ENCODE measurements around the gene KCTD16. TPM values are rescaled to one million over a fixed set of nuclear protein-coding genes. Genes with fewer than 3 reads are reported as not detected.

Gene KCTD16
- total RNA-seq, 2 donors from 2014 or later: 0.27 to 0.35 TPM

GRCh38 chr5:144473650-144474049 is 303.0 kb downstream of the KCTD16 start:
- Histone ChIP-seq H3K36me3 (no peaks in the 10 kb centered on the region), H3K27me3 (replicated peaks; ENCODE audit: insufficient read depth) (no peaks in the 10 kb centered on the region), H3K4me3 (no peak overlapping the region), H3K27ac (no peak overlapping the region), H3K9me3 (no peaks in the 10 kb centered on the region), H3K4me1 (ENCODE audit: control insufficient read depth in 1 of 2, low read depth in 2 of 2) (no peaks in the 10 kb centered on the region)
- DNase-seq (ENCODE audit: low spot score) (no peak), ATAC-seq (ENCODE audit: insufficient number of reproducible peaks, low FRiP score, low read depth) (no peak)
- TF ChIP-seq CTCF (IDR thresholded peaks at IDR 0.05): no peak

GRCh38 chr5:144478565-144478964 is 307.9 kb downstream of the KCTD16 start:
- no peaks in the 10 kb centered on the region for H3K9me3 ChIP-seq
- no peak for TF ChIP-seq CTCF (IDR thresholded peaks at IDR 0.05)
- H3K36me3 ChIP-seq: no peaks in the 10 kb centered on the region
- H3K4me1 ChIP-seq (ENCODE audit: control insufficient read depth in 1 of 2, low read depth in 2 of 2): no peaks in the 10 kb centered on the region
- H3K27ac ChIP-seq: no peak overlapping the region
- no peaks in the 10 kb centered on the region for H3K27me3 ChIP-seq (replicated peaks; ENCODE audit: insufficient read depth)
- no peak for ATAC-seq (ENCODE audit: insufficient number of reproducible peaks, low FRiP score, low read depth)
- H3K4me3 ChIP-seq: no peak overlapping the region
- no peak for DNase-seq (ENCODE audit: low spot score)

- no peaks in the 10 kb centered on the region for H3K36me3 ChIP-seq
- H3K4me3 ChIP-seq: no peak overlapping the region
- no peak overlapping the region for H3K27ac ChIP-seq
- ATAC-seq (ENCODE audit: insufficient number of reproducible peaks, low FRiP score, low read depth): no peak
- no peak for DNase-seq (ENCODE audit: low spot score)
- TF ChIP-seq CTCF (IDR thresholded peaks at IDR 0.05): no peak
- H3K27me3 ChIP-seq (replicated peaks; ENCODE audit: insufficient read depth): no peaks in the 10 kb centered on the region
- no peaks in the 10 kb centered on the region for H3K4me1 ChIP-seq (ENCODE audit: control insufficient read depth in 1 of 2, low read depth in 2 of 2)
- H3K9me3 ChIP-seq: no peaks in the 10 kb centered on the region
Measured at GRCh38 chr5:144481861-144482260, 311.2 kb downstream of the KCTD16 start.

GRCh38 chr5:144484124-144484897 is 313.6 kb downstream of the KCTD16 start:
- Histone ChIP-seq H3K36me3 (no peaks in the 10 kb centered on the region), H3K27ac (no peak overlapping the region), H3K4me3 (no peak overlapping the region), H3K27me3 (replicated peaks; ENCODE audit: insufficient read depth) (no peaks in the 10 kb centered on the region), H3K9me3 (no peaks in the 10 kb centered on the region), H3K4me1 (ENCODE audit: control insufficient read depth in 1 of 2, low read depth in 2 of 2) (no peaks in the 10 kb centered on the region)
- no peak for ATAC-seq (ENCODE audit: insufficient number of reproducible peaks, low FRiP score, low read depth)
- no peak for DNase-seq (ENCODE audit: low spot score)
- no peak for TF ChIP-seq CTCF (IDR thresholded peaks at IDR 0.05)

GRCh38 chr5:144485540-144485939 is 314.9 kb downstream of the KCTD16 start:
- no peak for ATAC-seq (ENCODE audit: insufficient number of reproducible peaks, low FRiP score, low read depth)
- Histone ChIP-seq H3K27me3 (replicated peaks; ENCODE audit: insufficient read depth) (no peaks in the 10 kb centered on the region), H3K9me3 (peaks cover 4% of the 10 kb centered on the region), H3K4me1 (ENCODE audit: control insufficient read depth in 1 of 2, low read depth in 2 of 2) (no peaks in the 10 kb centered on the region), H3K27ac (no peak overlapping the region), H3K4me3 (no peak overlapping the region), H3K36me3 (no peaks in the 10 kb centered on the region)
- DNase-seq (ENCODE audit: low spot score): no peak
- TF ChIP-seq CTCF (IDR thresholded peaks at IDR 0.05): no peak

Data from thoracic aorta (tissue), 2 donors.